ENCODE results near the gene PSKH1.

The PSKH1 gene

GRCh38 chr16:67953641-67954375 lies 60.8 kb downstream of the PSKH1 start:
- no peaks in the 10 kb centered on the region for H3K27me3 ChIP-seq (ENCODE audit: control insufficient read depth, insufficient read depth, low read length)
- H3K9me3 ChIP-seq (ENCODE audit: control insufficient read depth, insufficient read depth, low read depth, low read length), result no peaks in the 10 kb centered on the region
- peaks cover 87% of the 10 kb centered on the region for H3K36me3 ChIP-seq (ENCODE audit: control insufficient read depth, insufficient read depth, low read length)
- H3K4me1 ChIP-seq (ENCODE audit: control insufficient read depth, insufficient read depth, low read length), result no peaks in the 10 kb centered on the region
- no peak overlapping the region for H3K27ac ChIP-seq (ENCODE audit: low read depth, low read length)
- no peak overlapping the region for H3K9ac ChIP-seq (ENCODE audit: low read length)
- H3K4me3 ChIP-seq (ENCODE audit: low read depth, low read length), result no peak overlapping the region

DNA sequence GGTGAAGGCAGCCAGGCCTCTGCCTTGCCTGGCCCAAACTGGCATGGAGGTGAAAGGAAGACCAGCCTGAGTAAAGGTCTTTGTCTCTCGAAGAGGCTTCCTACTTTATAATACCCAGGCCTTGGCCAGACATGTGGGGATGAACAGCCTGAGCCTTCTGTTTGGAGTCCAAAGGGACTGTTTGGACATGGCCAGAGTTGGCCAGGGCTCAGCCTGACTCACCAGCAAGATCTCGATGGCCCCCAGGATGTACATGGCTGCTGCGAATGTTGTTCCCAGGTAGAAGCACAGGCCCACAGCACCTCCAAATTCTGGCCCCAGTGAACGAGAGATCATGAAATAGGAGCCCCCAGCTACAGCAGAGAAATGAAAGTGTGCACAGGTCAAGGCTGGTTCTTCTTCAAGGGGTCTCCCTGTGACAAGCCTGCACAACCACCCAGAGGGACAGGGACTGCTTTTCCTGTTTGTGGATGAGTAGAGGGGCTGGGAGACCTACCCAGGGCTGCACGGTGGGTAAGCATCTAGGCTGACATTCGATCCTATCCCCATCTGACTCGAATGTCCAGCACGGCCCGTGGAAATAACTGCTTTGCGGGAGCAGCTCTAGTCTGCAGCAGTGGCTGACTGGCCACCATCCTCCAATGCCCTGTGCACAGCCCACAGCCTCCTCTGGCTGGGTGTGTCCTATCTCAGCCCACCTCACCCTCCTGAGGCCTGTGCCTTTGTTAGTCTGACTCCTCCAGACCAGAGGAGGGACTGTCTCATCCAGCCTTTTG lies 61.6 kb downstream of the PSKH1 start:
- Histone ChIP-seq H3K36me3 (ENCODE audit: control insufficient read depth, insufficient read depth, low read length) (peaks cover 87% of the 10 kb centered on the region), H3K9me3 (ENCODE audit: control insufficient read depth, insufficient read depth, low read depth, low read length) (no peaks in the 10 kb centered on the region), H3K27me3 (ENCODE audit: control insufficient read depth, insufficient read depth, low read length) (no peaks in the 10 kb centered on the region), H3K9ac (ENCODE audit: low read length) (no peak overlapping the region), H3K4me1 (ENCODE audit: control insufficient read depth, insufficient read depth, low read length) (no peaks in the 10 kb centered on the region), H3K27ac (ENCODE audit: low read depth, low read length) (no peak overlapping the region), H3K4me3 (ENCODE audit: low read depth, low read length) (no peak overlapping the region)

GRCh38 chr16:67957622-67958021 lies 64.6 kb downstream of the PSKH1 start:
- no peak overlapping the region for H3K4me3 ChIP-seq (ENCODE audit: low read depth, low read length)
- peaks cover 88% of the 10 kb centered on the region for H3K36me3 ChIP-seq (ENCODE audit: control insufficient read depth, insufficient read depth, low read length)
- H3K27ac ChIP-seq (ENCODE audit: low read depth, low read length), result no peak overlapping the region
- H3K9ac ChIP-seq (ENCODE audit: low read length), result no peak overlapping the region
- no peaks in the 10 kb centered on the region for H3K9me3 ChIP-seq (ENCODE audit: control insufficient read depth, insufficient read depth, low read depth, low read length)
- H3K4me1 ChIP-seq (ENCODE audit: control insufficient read depth, insufficient read depth, low read length), result no peaks in the 10 kb centered on the region
- no peaks in the 10 kb centered on the region for H3K27me3 ChIP-seq (ENCODE audit: control insufficient read depth, insufficient read depth, low read length)

DNA sequence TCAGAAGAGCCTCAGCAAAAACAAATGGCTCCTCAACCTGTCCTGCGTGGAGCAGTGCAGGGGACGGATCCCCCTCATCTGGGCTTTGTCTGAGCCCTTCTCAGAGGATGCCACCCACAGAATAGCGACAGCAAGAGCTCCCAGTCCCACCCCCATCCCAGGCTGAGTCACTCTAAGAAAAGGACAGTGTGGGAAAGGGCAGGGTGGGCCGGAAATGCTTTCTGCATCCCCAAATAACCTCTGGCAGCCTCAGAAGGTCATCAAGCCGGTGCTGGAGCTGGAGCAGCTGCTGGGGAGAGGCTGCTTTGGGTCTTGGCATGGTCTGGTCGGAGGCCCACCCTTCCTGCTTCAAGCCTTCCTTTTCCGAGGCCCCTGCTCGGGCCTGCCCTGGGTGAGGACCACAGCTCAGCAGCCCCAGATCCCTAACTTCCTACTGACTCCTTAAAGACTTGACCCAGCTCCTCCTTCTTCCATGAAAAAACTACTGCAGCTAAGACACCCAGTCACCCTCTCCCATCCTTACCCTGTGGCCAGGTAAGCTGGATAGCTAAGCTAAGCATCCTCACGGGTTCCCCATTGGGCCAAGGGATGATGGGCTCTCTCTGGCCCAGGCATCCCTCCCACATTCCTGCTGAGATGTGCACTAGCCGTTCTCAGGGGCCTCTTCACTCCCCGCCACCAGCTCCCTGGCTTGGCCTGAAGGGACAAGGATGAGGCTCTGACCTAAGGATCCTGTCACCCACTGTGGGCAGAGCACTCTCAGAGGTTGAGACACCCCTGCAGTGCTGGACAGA lies 66.7 kb downstream of the PSKH1 start:
- no peak overlapping the region for H3K9ac ChIP-seq (ENCODE audit: low read length)
- H3K36me3 ChIP-seq (ENCODE audit: control insufficient read depth, insufficient read depth, low read length), result peaks cover 84% of the 10 kb centered on the region
- H3K9me3 ChIP-seq (ENCODE audit: control insufficient read depth, insufficient read depth, low read depth, low read length), result no peaks in the 10 kb centered on the region
- no peak overlapping the region for H3K4me3 ChIP-seq (ENCODE audit: low read depth, low read length)
- H3K27me3 ChIP-seq (ENCODE audit: control insufficient read depth, insufficient read depth, low read length), result no peaks in the 10 kb centered on the region
- H3K4me1 ChIP-seq (ENCODE audit: control insufficient read depth, insufficient read depth, low read length), result peaks cover 15% of the 10 kb centered on the region
- H3K27ac ChIP-seq (ENCODE audit: low read depth, low read length), result no peak overlapping the region

DNA sequence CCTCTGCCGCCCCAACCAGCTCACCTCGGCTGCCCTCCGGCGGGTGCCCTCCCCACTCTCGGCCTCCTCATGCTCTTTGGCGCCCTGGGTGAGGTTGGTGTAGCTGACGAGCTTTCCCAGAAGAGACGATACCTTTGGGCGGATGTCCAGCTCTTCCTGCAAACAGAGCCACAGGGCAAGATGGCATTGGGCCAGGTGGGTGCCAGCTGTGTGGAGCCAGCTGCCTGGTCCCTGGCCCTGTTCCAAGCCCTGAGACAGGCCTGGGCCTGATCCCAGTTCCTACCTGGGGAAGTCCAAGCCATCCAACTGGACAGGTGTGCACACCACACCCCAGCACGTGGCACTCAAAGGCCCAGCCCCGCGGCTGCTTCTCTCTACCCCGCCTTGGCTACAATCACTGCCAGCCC lies 68.5 kb downstream of the PSKH1 start:
- Histone ChIP-seq H3K9ac (ENCODE audit: low read length) (no peak overlapping the region), H3K27me3 (ENCODE audit: control insufficient read depth, insufficient read depth, low read length) (no peaks in the 10 kb centered on the region), H3K4me3 (ENCODE audit: low read depth, low read length) (no peak overlapping the region), H3K4me1 (ENCODE audit: control insufficient read depth, insufficient read depth, low read length) (peaks cover 32% of the 10 kb centered on the region), H3K27ac (ENCODE audit: low read depth, low read length) (no peak overlapping the region), H3K9me3 (ENCODE audit: control insufficient read depth, insufficient read depth, low read depth, low read length) (no peaks in the 10 kb centered on the region), H3K36me3 (ENCODE audit: control insufficient read depth, insufficient read depth, low read length) (peaks cover 71% of the 10 kb centered on the region)

DNA sequence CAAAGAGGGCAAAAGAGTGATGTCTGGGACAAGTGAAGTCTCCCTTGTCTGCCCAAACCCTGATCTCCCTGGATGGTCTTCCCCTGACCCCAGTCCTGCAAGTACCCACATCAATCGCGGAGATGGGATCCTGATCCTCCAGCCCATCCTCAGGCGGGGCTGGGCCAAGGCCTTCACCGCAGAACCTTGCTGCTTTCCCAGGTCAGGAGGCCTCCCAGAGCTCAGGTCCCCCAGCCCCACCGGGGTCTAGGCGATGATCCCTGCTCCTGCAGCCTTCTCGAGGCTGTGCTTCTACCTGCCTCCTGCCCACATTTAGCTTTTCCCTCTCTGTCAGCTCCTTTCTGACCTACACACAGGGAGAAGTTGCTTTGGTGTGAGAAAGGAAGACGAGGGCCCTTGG lies 69.1 kb downstream of the PSKH1 start:
- H3K9me3 ChIP-seq (ENCODE audit: control insufficient read depth, insufficient read depth, low read depth, low read length), result no peaks in the 10 kb centered on the region
- no peak overlapping the region for H3K4me3 ChIP-seq (ENCODE audit: low read depth, low read length)
- H3K36me3 ChIP-seq (ENCODE audit: control insufficient read depth, insufficient read depth, low read length), result peaks cover 70% of the 10 kb centered on the region
- H3K27ac ChIP-seq (ENCODE audit: low read depth, low read length), result no peak overlapping the region
- peaks cover 37% of the 10 kb centered on the region for H3K4me1 ChIP-seq (ENCODE audit: control insufficient read depth, insufficient read depth, low read length)
- no peak overlapping the region for H3K9ac ChIP-seq (ENCODE audit: low read length)
- no peaks in the 10 kb centered on the region for H3K27me3 ChIP-seq (ENCODE audit: control insufficient read depth, insufficient read depth, low read length)

DNA sequence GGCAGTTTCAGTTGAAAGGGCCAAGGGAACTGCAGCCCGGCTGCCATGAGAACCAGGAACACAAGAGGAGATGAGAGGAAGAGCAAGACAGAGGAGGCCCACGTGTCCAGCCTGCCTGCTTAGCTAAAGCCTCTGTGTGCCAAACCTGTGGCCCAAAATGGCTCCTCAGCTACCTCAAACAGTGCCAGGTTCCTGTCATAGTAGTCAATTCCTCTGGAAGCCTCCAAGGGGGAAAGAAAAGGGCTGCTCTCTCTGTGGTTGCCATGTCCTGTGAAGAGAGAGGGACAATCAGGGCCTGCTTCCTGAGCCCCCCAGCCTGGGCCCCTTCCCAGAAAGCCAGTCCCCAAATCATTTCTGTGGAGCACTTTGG lies 70.2 kb downstream of the PSKH1 start:
- Histone ChIP-seq H3K9ac (ENCODE audit: low read length) (no peak overlapping the region), H3K4me3 (ENCODE audit: low read depth, low read length) (peak overlapping the region; percentile 47), H3K4me1 (ENCODE audit: control insufficient read depth, insufficient read depth, low read length) (peaks cover 40% of the 10 kb centered on the region), H3K36me3 (ENCODE audit: control insufficient read depth, insufficient read depth, low read length) (peaks cover 59% of the 10 kb centered on the region), H3K27me3 (ENCODE audit: control insufficient read depth, insufficient read depth, low read length) (no peaks in the 10 kb centered on the region), H3K27ac (ENCODE audit: low read depth, low read length) (no peak overlapping the region), H3K9me3 (ENCODE audit: control insufficient read depth, insufficient read depth, low read depth, low read length) (no peaks in the 10 kb centered on the region)

GRCh38 chr16:67963662-67964321 lies 70.7 kb downstream of the PSKH1 start:
- Histone ChIP-seq H3K9ac (ENCODE audit: low read length) (peak overlapping the region; percentile 25), H3K4me1 (ENCODE audit: control insufficient read depth, insufficient read depth, low read length) (peaks cover 40% of the 10 kb centered on the region), H3K36me3 (ENCODE audit: control insufficient read depth, insufficient read depth, low read length) (peaks cover 54% of the 10 kb centered on the region), H3K9me3 (ENCODE audit: control insufficient read depth, insufficient read depth, low read depth, low read length) (no peaks in the 10 kb centered on the region), H3K4me3 (ENCODE audit: low read depth, low read length) (peak overlapping the region; percentile 47), H3K27ac (ENCODE audit: low read depth, low read length) (0 out of 2 replicates have a peak overlapping the region, but pooled peaks have one; percentile 18), H3K27me3 (ENCODE audit: control insufficient read depth, insufficient read depth, low read length) (no peaks in the 10 kb centered on the region)

DNA sequence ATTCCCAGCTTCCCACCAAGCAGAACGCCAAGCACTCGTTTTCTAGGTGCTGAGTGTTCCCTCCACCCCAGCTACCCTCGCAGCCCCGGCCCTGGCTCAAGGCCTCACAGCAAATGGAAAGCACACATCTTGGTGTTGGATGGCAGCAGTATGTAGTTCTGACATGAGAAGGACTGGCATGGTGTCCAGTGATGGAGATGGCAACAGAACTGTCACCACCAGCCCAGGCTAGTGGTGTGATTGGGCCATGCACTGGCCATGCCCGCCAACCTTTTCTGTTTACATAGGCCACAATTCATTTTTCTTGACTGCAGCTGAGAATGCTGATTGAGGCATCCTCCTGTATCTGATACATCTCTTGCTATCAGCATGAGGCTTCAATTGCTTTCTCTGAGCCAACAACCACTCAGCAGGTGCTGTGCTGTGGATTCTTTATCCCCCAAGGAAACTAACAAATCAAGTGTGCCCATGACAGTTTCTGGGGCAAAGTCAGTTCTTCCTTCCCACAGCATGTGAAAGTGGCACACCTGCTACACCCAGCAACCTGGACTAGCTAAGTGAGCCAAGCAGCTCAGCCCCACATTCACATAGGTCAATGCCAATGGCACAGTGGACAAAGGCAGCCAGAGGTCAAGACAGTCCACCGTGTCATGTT lies 71.5 kb downstream of the PSKH1 start:
- no peaks in the 10 kb centered on the region for H3K9me3 ChIP-seq (ENCODE audit: control insufficient read depth, insufficient read depth, low read depth, low read length)
- peaks cover 44% of the 10 kb centered on the region for H3K4me1 ChIP-seq (ENCODE audit: control insufficient read depth, insufficient read depth, low read length)
- no peak overlapping the region for H3K9ac ChIP-seq (ENCODE audit: low read length)
- H3K27ac ChIP-seq (ENCODE audit: low read depth, low read length), result 0 out of 2 replicates have a peak overlapping the region, but pooled peaks have one; percentile 18
- peaks cover 46% of the 10 kb centered on the region for H3K36me3 ChIP-seq (ENCODE audit: control insufficient read depth, insufficient read depth, low read length)
- peak overlapping the region; percentile 47; the same call in 1 of the 2 replicates for H3K4me3 ChIP-seq (ENCODE audit: low read depth, low read length)
- H3K27me3 ChIP-seq (ENCODE audit: control insufficient read depth, insufficient read depth, low read length), result no peaks in the 10 kb centered on the region

Measured in HUES6 (cell line).